K562 (cell line): ENCODE data around the gene PTP4A2. TPM values are rescaled to one million over a fixed set of nuclear protein-coding genes. Genes with fewer than 3 reads are reported as not detected.
A peak's percentile ranks its signal among the peaks of the same experiment; 100 is the strongest.

Experiments
- ARID2 ChIP-seq: fragments of 450-650 bp; IDR thresholded peaks from 2 replicates; pipeline ENCODE4 v1.6.1; 2017; ENCODE audit warnings: antibody characterized with exemption, mild to moderate bottlenecking
- COPS2 ChIP-seq: fragments of 450-650 bp; conservative IDR thresholded peaks from 2 replicates; pipeline ENCODE4 v1.6.1; 2016; ENCODE audit warnings: mild to moderate bottlenecking, moderate library complexity
- DNMT1 ChIP-seq: fragments of 450-650 bp; IDR thresholded peaks from 2 replicates; pipeline ENCODE4 v1.6.1; 2016; ENCODE audit warnings: antibody characterized with exemption, mild to moderate bottlenecking
- FOS ChIP-seq: IDR thresholded peaks from 3 replicates; pipeline ENCODE4 v1.6.1; 2011; ENCODE audit not compliant: insufficient read length; ENCODE audit errors: extremely low read depth
- GTF2E2 ChIP-seq: fragments of 200-800 bp; sonication (Bioruptor generic); IDR thresholded peaks from 2 replicates; pipeline ENCODE4 v1.6.1; 2016; ENCODE audit warnings: missing genetic modification characterization, missing compliant biosample characterization
- HNRNPH1 ChIP-seq: fragments of 200-400 bp; formaldehyde crosslinking; optimal IDR thresholded peaks from 2 replicates; pipeline ENCODE3; 2017; ENCODE audit warnings: low read depth, mild to moderate bottlenecking, low read length, moderate library complexity
- HSF4 ChIP-seq: fragments of 250-450 bp; sonication (Bioruptor Pico); IDR thresholded peaks from 2 replicates; pipeline ENCODE4 v2.1.2; 2022; ENCODE audit warnings: mild to moderate bottlenecking, moderate library complexity, borderline replicate concordance
- KLF13 ChIP-seq: fragments of 450-650 bp; IDR thresholded peaks from 2 replicates; pipeline ENCODE4 v1.6.1; 2016; ENCODE audit warnings: missing genetic modification characterization, low read depth, mild to moderate bottlenecking, missing compliant biosample characterization, moderate library complexity, borderline replicate concordance
- MITF ChIP-seq: IDR thresholded peaks from 2 replicates; pipeline ENCODE4 v1.6.1; 2014; ENCODE audit warnings: antibody characterized with exemption
- MTA2 ChIP-seq: fragments of 450-650 bp; IDR thresholded peaks from 2 replicates; pipeline ENCODE4 v1.6.1; 2016; ENCODE audit warnings: low read depth
- RHOXF2B ChIP-seq: fragments of 250-450 bp; sonication (Bioruptor Pico); conservative IDR thresholded peaks from 2 replicates; pipeline ENCODE4 v1.5.1; 2021
- SP1 ChIP-seq: sonication (generic); formaldehyde crosslinking; IDR thresholded peaks from 2 replicates; pipeline ENCODE4 v1.8.1; 2022; ENCODE audit warnings: mild to moderate bottlenecking, missing genetic modification reagents
- STAT5B ChIP-seq: fragments of 250-450 bp; sonication (Bioruptor Pico); IDR thresholded peaks from 2 replicates; pipeline ENCODE4 v1.8.0; 2021; ENCODE audit warnings: mild to moderate bottlenecking, inconsistent platforms
- TCF15 ChIP-seq: fragments of 250-450 bp; sonication (Bioruptor Pico); IDR thresholded peaks from 2 replicates; pipeline ENCODE4 v1.8.0; 2022; ENCODE audit warnings: moderate library complexity, mild to moderate bottlenecking, inconsistent platforms
- XRCC4 ChIP-seq: IDR thresholded peaks from one replicate; pipeline ENCODE4 v1.6.1; 2011; ENCODE audit not compliant: insufficient read depth, insufficient read length; ENCODE audit errors: extremely low read depth
- YY1 ChIP-seq, 3 experiments: IDR thresholded peaks; 2 replicates each; pipeline ENCODE4 v1.6.1; 2011; ENCODE audit warnings: low read length in 2 of 3, mild to moderate bottlenecking in 2 of 3, moderate library complexity in 2 of 3, borderline replicate concordance in 1 of 3, control low read depth in 1 of 3, low read depth in 1 of 3; ENCODE audit not compliant: insufficient read depth in 3 of 3, insufficient replicate concordance in 2 of 3, control insufficient read depth in 1 of 3, insufficient read length in 1 of 3; ENCODE audit errors: extremely low read depth in 1 of 3
- ZNF274 ChIP-seq: IDR thresholded peaks from 2 replicates; pipeline ENCODE4 v1.6.1; 2011; ENCODE audit warnings: low read depth, mild to moderate bottlenecking, low read length, moderate library complexity, borderline replicate concordance
- ZNF764 ChIP-seq: fragments of 250-450 bp; sonication (Bioruptor Pico); IDR thresholded peaks from 2 replicates; pipeline ENCODE4 v1.4.0; 2020; ENCODE audit warnings: low read depth, mild to moderate bottlenecking, moderate library complexity
- polyA plus RNA-seq, 8 experiments: library from polyadenylated mRNA; depleted of rRNA in 4 of 8; stranded (reverse) in 5 of 8; unstranded in 3 of 8; fragments of >200 nt; fragmentation: Nextera tagmentation in 2 of 8; fragmentation: Illumina TruSeq in 1 of 8; extraction: Ambion mirVana in 2 of 8; extraction: Trizol in 1 of 8; gene quantifications; 2 replicates each; pipeline versions ENCODE4 v1.2.1 to v1.2.3, GENCODE V29; 2011 to 2014; ENCODE audit warnings: inconsistent platforms in 1 of 8, missing spikeins in 1 of 8
- total RNA-seq, 7 experiments: library from RNA; depleted of rRNA in 6 of 7; stranded (reverse); fragments of >200 nt in 6 of 7; fragmentation: Illumina TruSeq in 2 of 7; extraction: Trizol in 2 of 7; gene quantifications; 2 replicates each; pipeline versions ENCODE4 v1.2.1 to v1.2.3, GENCODE V29; 2011 to 2021; ENCODE audit warnings: low replicate concordance in 1 of 7
- TF ChIP-seq, protein P1 (sequence below): fragments of 250-450 bp; sonication (Bioruptor Pico); IDR thresholded peaks from 2 replicates; pipeline ENCODE4 v1.9.0; 2021; ENCODE audit warnings: mild to moderate bottlenecking, inconsistent platforms
- TF ChIP-seq, protein P2 (sequence below): fragments of 250-450 bp; sonication (Bioruptor Pico); IDR thresholded peaks from 2 replicates; pipeline ENCODE4 v1.8.0; 2021; ENCODE audit warnings: borderline replicate concordance, mild to moderate bottlenecking, moderate library complexity; ENCODE audit not compliant: poor library complexity, severe bottlenecking
- TF ChIP-seq, protein P3 (sequence below): fragments of 250-450 bp; sonication (Bioruptor Pico); IDR thresholded peaks from 2 replicates; pipeline ENCODE4 v1.8.0; 2022; ENCODE audit warnings: inconsistent platforms

The PTP4A2 gene
- total and polyA plus RNA-seq, 9 of the 15 experiments (the other 6 are each of a cell fraction or from before 2014, with no cell fraction given): 197 to 870 (median 480) TPM

DNA sequence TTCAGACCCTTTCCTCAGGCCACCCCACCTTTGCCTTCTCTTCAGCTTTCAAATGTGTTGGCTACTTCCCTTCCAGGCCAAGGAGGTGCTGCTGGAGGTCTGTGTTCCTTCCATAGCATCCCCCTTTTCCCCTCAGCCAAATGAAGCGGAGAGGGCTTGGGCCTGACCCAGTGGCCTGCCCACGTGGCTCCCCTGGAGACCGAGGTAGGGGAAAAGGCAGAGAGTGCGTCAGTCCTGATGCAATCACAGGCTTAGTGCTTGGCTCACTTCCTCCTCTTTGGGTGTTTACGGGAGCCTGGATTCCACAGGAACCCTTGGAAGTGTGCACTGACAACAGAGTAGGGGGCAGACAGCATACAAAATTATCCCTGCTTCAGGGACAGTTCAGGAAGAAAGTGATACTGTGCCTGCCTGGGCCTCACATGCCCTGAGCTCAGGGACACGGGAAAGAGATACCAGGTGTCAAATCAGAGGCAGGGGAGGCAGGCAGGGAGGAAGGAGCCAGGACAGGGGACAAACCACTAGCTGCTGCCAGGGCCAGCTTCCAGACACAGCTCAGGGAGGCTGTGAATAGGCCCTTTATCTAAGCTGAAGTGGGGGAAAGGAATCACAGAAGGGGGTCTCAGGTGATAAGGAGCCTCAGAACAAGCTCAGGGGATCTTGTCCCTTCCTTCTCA lies 16.6 kb upstream of the PTP4A2 start (continued):
- TF ChIP-seq COPS2 (no peak), MITF (no peak), ZNF764 (CRISPR knock-in tag) (no peak), MTA2 (no peak), RHOXF2B (CRISPR knock-in tag) (no peak), HNRNPH1 (no peak), GTF2E2 (peak; percentile 24; the same call in 1 of the 2 replicates), DNMT1 (no peak), FOS (no peak), HSF4 (CRISPR knock-in tag) (peak; percentile 92), TCF15 (CRISPR knock-in tag) (0 out of 2 replicates have a peak, but pooled peaks have one; percentile 8), YY1 (IDR thresholded peaks at IDR 0.05; ENCODE audit: borderline replicate concordance in 1 of 3, control insufficient read depth in 1 of 3, extremely low read depth in 1 of 3, insufficient read depth in 3 of 3, insufficient read length in 1 of 3, insufficient replicate concordance in 2 of 3, low read depth in 1 of 3, low read length in 2 of 3) (peak in 1 of 3 experiments; percentile 13), SP1 (CRISPR knock-in tag) (peak; percentile 45; the same call in 1 of the 2 replicates), XRCC4 (no peak), STAT5B (CRISPR knock-in tag) (no peak), ARID2 (no peak), KLF13 (tag) (peak; percentile 72), ZNF274 (no peak)
- TF ChIP-seq, protein P1, sequence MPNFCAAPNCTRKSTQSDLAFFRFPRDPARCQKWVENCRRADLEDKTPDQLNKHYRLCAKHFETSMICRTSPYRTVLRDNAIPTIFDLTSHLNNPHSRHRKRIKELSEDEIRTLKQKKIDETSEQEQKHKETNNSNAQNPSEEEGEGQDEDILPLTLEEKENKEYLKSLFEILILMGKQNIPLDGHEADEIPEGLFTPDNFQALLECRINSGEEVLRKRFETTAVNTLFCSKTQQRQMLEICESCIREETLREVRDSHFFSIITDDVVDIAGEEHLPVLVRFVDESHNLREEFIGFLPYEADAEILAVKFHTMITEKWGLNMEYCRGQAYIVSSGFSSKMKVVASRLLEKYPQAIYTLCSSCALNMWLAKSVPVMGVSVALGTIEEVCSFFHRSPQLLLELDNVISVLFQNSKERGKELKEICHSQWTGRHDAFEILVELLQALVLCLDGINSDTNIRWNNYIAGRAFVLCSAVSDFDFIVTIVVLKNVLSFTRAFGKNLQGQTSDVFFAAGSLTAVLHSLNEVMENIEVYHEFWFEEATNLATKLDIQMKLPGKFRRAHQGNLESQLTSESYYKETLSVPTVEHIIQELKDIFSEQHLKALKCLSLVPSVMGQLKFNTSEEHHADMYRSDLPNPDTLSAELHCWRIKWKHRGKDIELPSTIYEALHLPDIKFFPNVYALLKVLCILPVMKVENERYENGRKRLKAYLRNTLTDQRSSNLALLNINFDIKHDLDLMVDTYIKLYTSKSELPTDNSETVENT (CRISPR knock-in tag): no peak
- TF ChIP-seq, protein P2, sequence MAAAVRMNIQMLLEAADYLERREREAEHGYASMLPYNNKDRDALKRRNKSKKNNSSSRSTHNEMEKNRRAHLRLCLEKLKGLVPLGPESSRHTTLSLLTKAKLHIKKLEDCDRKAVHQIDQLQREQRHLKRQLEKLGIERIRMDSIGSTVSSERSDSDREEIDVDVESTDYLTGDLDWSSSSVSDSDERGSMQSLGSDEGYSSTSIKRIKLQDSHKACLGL: peak; percentile 66
- TF ChIP-seq, protein P3, sequence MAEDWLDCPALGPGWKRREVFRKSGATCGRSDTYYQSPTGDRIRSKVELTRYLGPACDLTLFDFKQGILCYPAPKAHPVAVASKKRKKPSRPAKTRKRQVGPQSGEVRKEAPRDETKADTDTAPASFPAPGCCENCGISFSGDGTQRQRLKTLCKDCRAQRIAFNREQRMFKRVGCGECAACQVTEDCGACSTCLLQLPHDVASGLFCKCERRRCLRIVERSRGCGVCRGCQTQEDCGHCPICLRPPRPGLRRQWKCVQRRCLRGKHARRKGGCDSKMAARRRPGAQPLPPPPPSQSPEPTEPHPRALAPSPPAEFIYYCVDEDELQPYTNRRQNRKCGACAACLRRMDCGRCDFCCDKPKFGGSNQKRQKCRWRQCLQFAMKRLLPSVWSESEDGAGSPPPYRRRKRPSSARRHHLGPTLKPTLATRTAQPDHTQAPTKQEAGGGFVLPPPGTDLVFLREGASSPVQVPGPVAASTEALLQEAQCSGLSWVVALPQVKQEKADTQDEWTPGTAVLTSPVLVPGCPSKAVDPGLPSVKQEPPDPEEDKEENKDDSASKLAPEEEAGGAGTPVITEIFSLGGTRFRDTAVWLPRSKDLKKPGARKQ (CRISPR knock-in tag): no peak
